22Rv1 (cell line): Measurements from ENCODE around the gene PDZRN4.

ENCODE experiments used
- H3K27ac ChIP-seq: fragments of 450-650 bp; 2 replicates; pipeline ENCODE4 v1.5.1; 2017
- ZFX ChIP-seq: fragments of 450-650 bp; IDR thresholded peaks from 2 replicates; pipeline ENCODE4 v1.6.1; 2017; ENCODE audit warnings: antibody characterized with exemption, borderline replicate concordance
- TF ChIP-seq, protein P1 (sequence below): fragments of 450-650 bp; IDR thresholded peaks from 2 replicates; pipeline ENCODE4 v1.5.1; 2017; ENCODE audit warnings: mild to moderate bottlenecking

The PDZRN4 gene

GRCh38 chr12:41213648-41214047 is 25.5 kb downstream of the PDZRN4 start:
- TF ChIP-seq, protein P1, sequence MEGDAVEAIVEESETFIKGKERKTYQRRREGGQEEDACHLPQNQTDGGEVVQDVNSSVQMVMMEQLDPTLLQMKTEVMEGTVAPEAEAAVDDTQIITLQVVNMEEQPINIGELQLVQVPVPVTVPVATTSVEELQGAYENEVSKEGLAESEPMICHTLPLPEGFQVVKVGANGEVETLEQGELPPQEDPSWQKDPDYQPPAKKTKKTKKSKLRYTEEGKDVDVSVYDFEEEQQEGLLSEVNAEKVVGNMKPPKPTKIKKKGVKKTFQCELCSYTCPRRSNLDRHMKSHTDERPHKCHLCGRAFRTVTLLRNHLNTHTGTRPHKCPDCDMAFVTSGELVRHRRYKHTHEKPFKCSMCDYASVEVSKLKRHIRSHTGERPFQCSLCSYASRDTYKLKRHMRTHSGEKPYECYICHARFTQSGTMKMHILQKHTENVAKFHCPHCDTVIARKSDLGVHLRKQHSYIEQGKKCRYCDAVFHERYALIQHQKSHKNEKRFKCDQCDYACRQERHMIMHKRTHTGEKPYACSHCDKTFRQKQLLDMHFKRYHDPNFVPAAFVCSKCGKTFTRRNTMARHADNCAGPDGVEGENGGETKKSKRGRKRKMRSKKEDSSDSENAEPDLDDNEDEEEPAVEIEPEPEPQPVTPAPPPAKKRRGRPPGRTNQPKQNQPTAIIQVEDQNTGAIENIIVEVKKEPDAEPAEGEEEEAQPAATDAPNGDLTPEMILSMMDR, result no peak
- TF ChIP-seq ZFX, result no peak
- no peak overlapping the region for H3K27ac ChIP-seq

DNA sequence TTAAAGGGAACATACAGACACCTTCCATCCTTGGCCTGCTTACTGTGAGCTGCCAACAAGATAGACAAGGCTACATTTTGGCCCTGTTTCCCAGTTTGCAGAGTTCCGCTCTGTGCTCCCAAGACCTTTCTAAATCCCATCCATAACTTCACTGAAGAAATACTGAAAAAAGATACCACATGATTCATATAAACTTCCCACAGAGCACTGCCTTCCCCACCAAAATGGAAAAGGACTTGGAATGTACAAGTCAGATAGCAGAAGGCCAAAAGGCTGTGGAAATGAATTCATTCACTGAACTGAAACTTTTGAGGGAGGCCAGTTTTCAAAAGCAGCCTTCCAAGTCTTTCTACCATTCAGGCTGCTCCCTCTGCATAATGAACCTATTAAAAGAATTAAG is 29.6 kb downstream of the PDZRN4 start:
- TF ChIP-seq, protein P1, result no peak
- TF ChIP-seq ZFX, result no peak
- H3K27ac ChIP-seq, result no peak overlapping the region

DNA sequence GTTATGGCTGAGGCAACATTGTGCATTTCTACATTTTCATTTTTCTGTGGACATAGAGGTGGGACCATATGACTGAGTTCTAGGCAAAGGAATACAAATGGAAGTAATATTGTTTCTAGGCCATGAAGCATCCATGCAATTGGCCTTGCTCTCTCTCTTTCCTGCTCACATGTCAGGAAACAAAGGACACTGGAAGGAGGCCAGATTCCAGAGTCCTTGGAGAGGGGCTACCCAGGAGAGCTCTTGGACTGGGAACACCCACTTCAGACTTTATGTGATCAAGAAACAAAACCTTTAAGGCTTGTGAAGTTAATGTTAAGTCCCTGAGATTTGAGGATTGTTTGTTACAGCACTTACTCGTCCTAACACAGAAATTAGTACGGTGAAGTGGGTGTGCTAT is 32.8 kb downstream of the PDZRN4 start:
- H3K27ac ChIP-seq, result no peak overlapping the region
- TF ChIP-seq ZFX, result no peak
- TF ChIP-seq, protein P1, result no peak

DNA sequence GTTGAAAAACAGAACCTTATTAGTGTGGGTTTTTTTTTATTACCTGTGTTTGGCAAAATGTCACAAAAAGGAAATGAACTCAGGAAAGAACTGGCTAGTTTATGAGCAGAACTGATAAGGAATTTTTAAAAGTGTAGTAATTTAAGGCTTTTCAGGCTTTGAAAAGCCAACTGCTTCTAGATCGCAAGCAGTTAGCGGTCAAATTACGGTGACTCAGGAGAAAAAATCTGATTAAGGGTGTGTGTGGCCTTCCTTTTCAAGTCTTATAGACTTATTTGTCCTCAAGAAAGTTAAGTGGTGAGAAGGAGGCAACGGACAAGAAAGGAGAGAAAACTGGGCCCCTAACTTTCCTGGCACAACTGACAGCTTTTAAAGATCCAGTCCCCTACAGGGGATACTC is 33.4 kb downstream of the PDZRN4 start:
- H3K27ac ChIP-seq, result no peak overlapping the region
- no peak for TF ChIP-seq ZFX
- TF ChIP-seq, protein P1, result no peak

GRCh38 chr12:41223600-41223999 is 35.5 kb downstream of the PDZRN4 start:
- no peak overlapping the region for H3K27ac ChIP-seq
- TF ChIP-seq ZFX, result no peak
- TF ChIP-seq, protein P1, result no peak

GRCh38 chr12:41224066-41224465 is 35.9 kb downstream of the PDZRN4 start:
- no peak overlapping the region for H3K27ac ChIP-seq
- no peak for TF ChIP-seq ZFX
- TF ChIP-seq, protein P1, result no peak

- no peak for TF ChIP-seq ZFX
- TF ChIP-seq, protein P1, result no peak
- H3K27ac ChIP-seq, result no peak overlapping the region
Observed at GRCh38 chr12:41225179-41225578, 37.1 kb downstream of the PDZRN4 start.
